H9 (cell line): ENCODE measurements around the gene APOH. TPM values are rescaled to one million over a fixed set of nuclear protein-coding genes. Genes with fewer than 3 reads are reported as not detected.

Source experiments
- DNase-seq: peaks from one replicate; pipeline ENCODE4 v3.0.0-alpha.2; 2017
- H2AFZ ChIP-seq: one replicate; pipeline ENCODE4 v1.6.1; 2013; ENCODE audit warnings: mild to moderate bottlenecking, low read length, control low read depth, moderate library complexity
- H2AK5ac ChIP-seq: 2 replicates; pipeline ENCODE4 v1.6.1; 2013; ENCODE audit warnings: low read length, control low read depth, mixed read lengths; ENCODE audit not compliant: insufficient read length
- H2BK120ac ChIP-seq: one replicate; pipeline ENCODE4 v1.6.1; 2013; ENCODE audit warnings: low read depth, mild to moderate bottlenecking, low read length, control low read depth, inconsistent platforms; ENCODE audit not compliant: poor library complexity, severe bottlenecking
- H2BK12ac ChIP-seq: 2 replicates; pipeline ENCODE4 v1.6.1; 2013; ENCODE audit warnings: low read length, control low read depth, mixed read lengths, low read depth; ENCODE audit not compliant: insufficient read length
- H2BK15ac ChIP-seq: 2 replicates; pipeline ENCODE4 v1.6.1; 2013; ENCODE audit warnings: low read depth, low read length, control low read depth
- H2BK20ac ChIP-seq: one replicate; pipeline ENCODE4 v1.6.1; 2013; ENCODE audit warnings: low read depth, mild to moderate bottlenecking, low read length, control low read depth, inconsistent platforms; ENCODE audit not compliant: poor library complexity, severe bottlenecking
- H2BK5ac ChIP-seq: 2 replicates; pipeline ENCODE4 v1.6.1; 2013; ENCODE audit warnings: low read length, control low read depth, mixed read lengths; ENCODE audit not compliant: insufficient read length
- H3K14ac ChIP-seq: 2 replicates; pipeline ENCODE4 v1.6.1; 2013; ENCODE audit warnings: low read length, control low read depth; ENCODE audit not compliant: insufficient read depth
- H3K18ac ChIP-seq: 2 replicates; pipeline ENCODE4 v1.6.1; 2013; ENCODE audit warnings: low read depth, mild to moderate bottlenecking, mixed read lengths, low read length, control low read depth; ENCODE audit not compliant: insufficient read length
- H3K23ac ChIP-seq: 2 replicates; pipeline ENCODE4 v1.6.1; 2013; ENCODE audit warnings: low read length, control low read depth, mixed read lengths, low read depth; ENCODE audit not compliant: insufficient read length
- H3K23me2 ChIP-seq: 2 replicates; pipeline ENCODE4 v1.6.1; 2013; ENCODE audit warnings: low read depth, mild to moderate bottlenecking, mixed read lengths, low read length, control low read depth; ENCODE audit not compliant: insufficient read length, poor library complexity, severe bottlenecking
- H3K27ac ChIP-seq: 2 replicates; pipeline ENCODE4 v1.5.1; 2013; ENCODE audit warnings: low read length, control low read depth, mixed read lengths, low read depth; ENCODE audit not compliant: insufficient read length
- H3K27me3 ChIP-seq: 2 replicates; pipeline ENCODE4 v1.6.1; 2013; ENCODE audit warnings: low read length, control low read depth, inconsistent platforms; ENCODE audit not compliant: insufficient read depth
- H3K4ac ChIP-seq: 2 replicates; pipeline ENCODE4 v1.6.1; 2013; ENCODE audit warnings: low read depth, mild to moderate bottlenecking, control low read depth, inconsistent platforms, low read length, moderate library complexity
- H3K4me1 ChIP-seq: 2 replicates; pipeline ENCODE4 v1.6.1; 2013; ENCODE audit warnings: low read length, control low read depth, inconsistent platforms; ENCODE audit not compliant: insufficient read depth
- H3K4me2 ChIP-seq: 2 replicates; pipeline ENCODE4 v1.6.1; 2013; ENCODE audit warnings: low read length, control low read depth, mixed read lengths; ENCODE audit not compliant: insufficient read length, insufficient read depth
- H3K56ac ChIP-seq: 2 replicates; pipeline ENCODE4 v1.6.1; 2013; ENCODE audit warnings: low read depth, mild to moderate bottlenecking, mixed read lengths, low read length, control low read depth; ENCODE audit not compliant: insufficient read length
- H3K79me1 ChIP-seq: 2 replicates; pipeline ENCODE4 v1.6.1; 2013; ENCODE audit warnings: low read depth, mild to moderate bottlenecking, moderate library complexity, low read length, control low read depth, inconsistent platforms; ENCODE audit not compliant: insufficient read depth, poor library complexity, severe bottlenecking
- H3K79me2 ChIP-seq: 2 replicates; pipeline ENCODE4 v1.6.1; 2013; ENCODE audit warnings: low read length, control low read depth, inconsistent platforms; ENCODE audit not compliant: insufficient read depth
- H3K9ac ChIP-seq: 2 replicates; pipeline ENCODE4 v1.6.1; 2013; ENCODE audit warnings: low read length, control low read depth, mixed read lengths; ENCODE audit not compliant: insufficient read length; ENCODE audit errors: extremely low read depth
- H3K9me3 ChIP-seq: one replicate; pipeline ENCODE4 v1.6.1; 2013; ENCODE audit warnings: low read depth, low read length, inconsistent platforms; ENCODE audit not compliant: control insufficient read depth
- H3T11ph ChIP-seq: one replicate; pipeline ENCODE4 v1.6.1; 2013; ENCODE audit warnings: mild to moderate bottlenecking, low read length, control low read depth, inconsistent platforms
- H4K20me1 ChIP-seq: one replicate; pipeline ENCODE4 v1.6.1; 2013; ENCODE audit not compliant: control insufficient read depth, insufficient read length, insufficient read depth
- H4K5ac ChIP-seq: 2 replicates; pipeline ENCODE4 v1.6.1; 2013; ENCODE audit warnings: low read depth, mild to moderate bottlenecking, mixed read lengths, low read length, control low read depth; ENCODE audit not compliant: insufficient read length
- H4K8ac ChIP-seq: replicated peaks from 2 replicates; pipeline ENCODE4 v1.6.1; 2013; ENCODE audit warnings: low read length, control low read depth, mixed read lengths, low read depth; ENCODE audit not compliant: insufficient read length
- H4K91ac ChIP-seq: 2 replicates; pipeline ENCODE4 v1.6.1; 2013; ENCODE audit warnings: low read depth, mild to moderate bottlenecking, moderate library complexity, mixed read lengths, low read length, control low read depth; ENCODE audit not compliant: insufficient read length
- H3K27ac Mint-ChIP-seq, 3 experiments: 2 replicates in 2 of 3; 3 replicates in 1 of 3; pipeline ENCODE4 v1.8.0; 2020 to 2021; ENCODE audit warnings: mixed read lengths in 3 of 3, mild to moderate bottlenecking in 1 of 3, moderate library complexity in 1 of 3
- H3K27me3 Mint-ChIP-seq: 2 replicates; pipeline ENCODE4 v1.8.0; 2021; ENCODE audit warnings: low read depth, mild to moderate bottlenecking, moderate library complexity, mixed read lengths
- H3K36me3 Mint-ChIP-seq, 3 experiments: 2 replicates in 2 of 3; 3 replicates in 1 of 3; pipeline ENCODE4 v1.8.0; 2020 to 2021; ENCODE audit warnings: low read depth in 3 of 3, mixed read lengths in 3 of 3; ENCODE audit not compliant: insufficient read depth in 1 of 3
- H3K4me1 Mint-ChIP-seq, 2 experiments: 2 replicates each; pipeline ENCODE4 v1.8.0; 2020; ENCODE audit warnings: mixed read lengths in 2 of 2
- H3K4me3 Mint-ChIP-seq, 2 experiments: 2 replicates in 1 of 2; 3 replicates in 1 of 2; pipeline ENCODE4 v1.8.0; 2020 to 2021; ENCODE audit warnings: mild to moderate bottlenecking in 2 of 2, mixed read lengths in 2 of 2, moderate library complexity in 1 of 2
- H3K9me3 Mint-ChIP-seq, 2 experiments: 2 replicates in 1 of 2; 3 replicates in 1 of 2; pipeline ENCODE4 v1.8.0; 2020; ENCODE audit warnings: mild to moderate bottlenecking in 2 of 2, mixed read lengths in 2 of 2, moderate library complexity in 1 of 2
- WGBS: extraction: QIAGEN DNeasy Blood & Tissue Kit; methylation state at CpG from one replicate; pipeline ENCODE4 v1.1.7; 2013; ENCODE audit warnings: missing lambda C conversion rate, low lambda C conversion rate, mixed read lengths; ENCODE audit not compliant: insufficient read length; ENCODE audit errors: extremely low coverage; 5-methylcytosine and 5-hydroxymethylcytosine counted together
- total RNA-seq: library from RNA; stranded (reverse); gene quantifications from 2 replicates; pipeline ENCODE4 v1.2.1, GENCODE V29; 2021
- TF ChIP-seq, protein P1 (sequence below): fragments of 200-600 bp; sonication (generic); conservative IDR thresholded peaks from 3 replicates; pipeline ENCODE4 v1.8.0; 2021; ENCODE audit warnings: antibody characterized with exemption, mild to moderate bottlenecking

APOH gene
- total RNA-seq, 1 experiment from 2014 or later: not detected

GRCh38 chr17:66255527-66255971, 26.3 kb upstream of the APOH start:
- no peaks in the 10 kb centered on the region for H4K20me1 ChIP-seq
- H3K27ac ChIP-seq: no peak overlapping the region
- no peaks in the 10 kb centered on the region for H3K79me2 ChIP-seq
- no peaks in the 10 kb centered on the region for H3K9me3 ChIP-seq
- no peak overlapping the region for H2BK15ac ChIP-seq
- DNase-seq: no peak
- H4K91ac ChIP-seq: no peak overlapping the region
- no peak overlapping the region for H3K9ac ChIP-seq
- H3T11ph ChIP-seq: no peak overlapping the region
- H2BK20ac ChIP-seq: no peak overlapping the region
- TF ChIP-seq, protein P1, sequence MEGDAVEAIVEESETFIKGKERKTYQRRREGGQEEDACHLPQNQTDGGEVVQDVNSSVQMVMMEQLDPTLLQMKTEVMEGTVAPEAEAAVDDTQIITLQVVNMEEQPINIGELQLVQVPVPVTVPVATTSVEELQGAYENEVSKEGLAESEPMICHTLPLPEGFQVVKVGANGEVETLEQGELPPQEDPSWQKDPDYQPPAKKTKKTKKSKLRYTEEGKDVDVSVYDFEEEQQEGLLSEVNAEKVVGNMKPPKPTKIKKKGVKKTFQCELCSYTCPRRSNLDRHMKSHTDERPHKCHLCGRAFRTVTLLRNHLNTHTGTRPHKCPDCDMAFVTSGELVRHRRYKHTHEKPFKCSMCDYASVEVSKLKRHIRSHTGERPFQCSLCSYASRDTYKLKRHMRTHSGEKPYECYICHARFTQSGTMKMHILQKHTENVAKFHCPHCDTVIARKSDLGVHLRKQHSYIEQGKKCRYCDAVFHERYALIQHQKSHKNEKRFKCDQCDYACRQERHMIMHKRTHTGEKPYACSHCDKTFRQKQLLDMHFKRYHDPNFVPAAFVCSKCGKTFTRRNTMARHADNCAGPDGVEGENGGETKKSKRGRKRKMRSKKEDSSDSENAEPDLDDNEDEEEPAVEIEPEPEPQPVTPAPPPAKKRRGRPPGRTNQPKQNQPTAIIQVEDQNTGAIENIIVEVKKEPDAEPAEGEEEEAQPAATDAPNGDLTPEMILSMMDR: no peak
- H3K27me3 ChIP-seq: no peaks in the 10 kb centered on the region
- no peak overlapping the region for H3K4me2 ChIP-seq
- no peak overlapping the region for H3K18ac ChIP-seq
- Mint-ChIP-seq H3K9me3 (no peaks in the 10 kb centered on the region), H3K36me3 (no peaks in the 10 kb centered on the region), H3K27me3 (no peaks in the 10 kb centered on the region), H3K4me1 (no peaks in the 10 kb centered on the region), H3K27ac (no peak overlapping the region), H3K4me3 (no peak overlapping the region)
- no peak overlapping the region for H3K56ac ChIP-seq
- H2BK5ac ChIP-seq: no peak overlapping the region
- H3K14ac ChIP-seq: no peak overlapping the region
- no peaks in the 10 kb centered on the region for H3K79me1 ChIP-seq
- no peak overlapping the region for H4K5ac ChIP-seq
- no peak overlapping the region for H4K8ac ChIP-seq
- no peak overlapping the region for H2BK12ac ChIP-seq
- H3K23ac ChIP-seq: no peak overlapping the region
- no peak overlapping the region for H3K4ac ChIP-seq
- 100% methylated on average over 1 of the region's 3 CpGs for WGBS
- H2AK5ac ChIP-seq: no peak overlapping the region
- H3K4me1 ChIP-seq: no peaks in the 10 kb centered on the region
- no peak overlapping the region for H2BK120ac ChIP-seq
- H2AFZ ChIP-seq: no peak overlapping the region
- no peaks in the 10 kb centered on the region for H3K23me2 ChIP-seq
